Endothelial cell (in vitro differentiated cells): ENCODE results near the gene ZNF460. TPM values are rescaled to one million over a fixed set of nuclear protein-coding genes. Genes with fewer than 3 reads are reported as not detected.
A peak's percentile ranks its signal among the peaks of the same experiment; 100 is the strongest.

Experiments
- DNase-seq: peaks from one replicate; pipeline ENCODE4 v3.0.0; 2021; ENCODE audit warnings: low spot score
- H3K27ac Mint-ChIP-seq: one replicate; pipeline ENCODE4 v1.8.0; 2021; ENCODE audit warnings: mixed read lengths, inconsistent platforms; ENCODE audit not compliant: unreplicated experiment
- H3K27me3 Mint-ChIP-seq: one replicate; pipeline ENCODE4 v1.8.0; 2021; ENCODE audit warnings: mild to moderate bottlenecking, moderate library complexity, mixed read lengths, inconsistent platforms; ENCODE audit not compliant: unreplicated experiment
- H3K36me3 Mint-ChIP-seq: one replicate; pipeline ENCODE4 v1.8.0; 2021; ENCODE audit warnings: mild to moderate bottlenecking, low read depth, mixed read lengths, inconsistent platforms; ENCODE audit not compliant: unreplicated experiment
- H3K4me1 Mint-ChIP-seq: one replicate; pipeline ENCODE4 v1.8.0; 2021; ENCODE audit warnings: mild to moderate bottlenecking, mixed read lengths, inconsistent platforms; ENCODE audit not compliant: unreplicated experiment
- H3K4me3 Mint-ChIP-seq: one replicate; pipeline ENCODE4 v1.8.0; 2021; ENCODE audit warnings: mild to moderate bottlenecking, mixed read lengths, inconsistent platforms; ENCODE audit not compliant: unreplicated experiment
- H3K9me3 Mint-ChIP-seq: one replicate; pipeline ENCODE4 v1.8.0; 2021; ENCODE audit warnings: mixed read lengths, inconsistent platforms; ENCODE audit not compliant: unreplicated experiment
- CTCF ChIP-seq: fragments of 200-600 bp; sonication (generic); IDR thresholded peaks from one replicate; pipeline ENCODE4 v1.5.0; 2021; ENCODE audit warnings: antibody characterized with exemption; ENCODE audit not compliant: unreplicated experiment
- total RNA-seq: library from RNA; stranded (reverse); fragmentation: NEBNext Ultra II Directional; extraction: Animal tissue kit (Norgen Biotek cat#: 25700); gene quantifications from one replicate; pipeline ENCODE4 v1.2.1, GENCODE V29; 2021; ENCODE audit not compliant: unreplicated experiment

ZNF460 gene
- total RNA-seq, 1 donor from 2014 or later = 51.2 TPM

DNA sequence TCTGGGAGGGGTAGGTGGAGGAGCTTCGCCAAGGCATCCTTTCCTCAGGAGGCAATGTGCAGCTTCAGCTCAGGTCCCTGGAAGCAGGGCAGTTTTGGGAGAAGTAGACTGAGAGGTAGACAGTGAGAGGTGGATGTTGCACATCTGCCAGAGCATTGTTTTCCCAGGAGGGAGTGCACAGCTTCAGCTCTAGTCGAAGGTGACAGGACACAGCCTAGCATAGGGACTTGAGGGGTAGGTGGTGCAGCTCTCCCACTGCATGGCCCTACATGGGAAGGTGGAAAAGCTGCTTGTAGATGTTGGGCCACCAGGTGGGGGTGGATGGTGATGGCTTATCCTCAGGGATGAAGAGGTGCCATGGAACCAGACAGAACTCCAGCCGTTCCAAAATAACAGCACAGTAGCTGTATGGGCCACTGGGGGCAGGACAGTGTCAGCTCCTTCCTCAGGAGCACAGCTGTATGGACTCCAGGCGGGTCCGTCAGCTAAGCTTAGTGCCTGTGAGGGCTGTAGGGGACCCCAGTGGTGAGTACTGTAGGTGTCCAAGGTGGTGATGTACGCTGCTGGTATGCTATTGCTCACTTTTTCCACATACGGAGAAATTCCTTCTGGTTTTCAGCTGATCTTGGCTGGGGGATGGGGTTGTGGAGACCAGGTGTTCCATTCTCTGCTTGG is 22.6 kb downstream of the ZNF460 start:
- peaks cover 6% of the 10 kb centered on the region for H3K36me3 Mint-ChIP-seq
- peak overlapping the region; percentile 52 for H3K4me3 Mint-ChIP-seq
- H3K4me1 Mint-ChIP-seq = no peaks in the 10 kb centered on the region
- H3K27ac Mint-ChIP-seq = no peak overlapping the region
- H3K9me3 Mint-ChIP-seq = no peaks in the 10 kb centered on the region
- H3K27me3 Mint-ChIP-seq = peaks cover 1% of the 10 kb centered on the region
- no peak for DNase-seq
- no peak for TF ChIP-seq CTCF

- no peaks in the 10 kb centered on the region for H3K36me3 Mint-ChIP-seq
- no peak for TF ChIP-seq CTCF
- no peaks in the 10 kb centered on the region for H3K4me1 Mint-ChIP-seq
- DNase-seq = no peak
- H3K9me3 Mint-ChIP-seq = no peaks in the 10 kb centered on the region
- H3K27me3 Mint-ChIP-seq = peaks cover 1% of the 10 kb centered on the region
- H3K4me3 Mint-ChIP-seq = no peak overlapping the region
- no peak overlapping the region for H3K27ac Mint-ChIP-seq
These were observed 24.8 kb downstream of the ZNF460 start for GRCh38 chr19:57305056-57305455.

DNA sequence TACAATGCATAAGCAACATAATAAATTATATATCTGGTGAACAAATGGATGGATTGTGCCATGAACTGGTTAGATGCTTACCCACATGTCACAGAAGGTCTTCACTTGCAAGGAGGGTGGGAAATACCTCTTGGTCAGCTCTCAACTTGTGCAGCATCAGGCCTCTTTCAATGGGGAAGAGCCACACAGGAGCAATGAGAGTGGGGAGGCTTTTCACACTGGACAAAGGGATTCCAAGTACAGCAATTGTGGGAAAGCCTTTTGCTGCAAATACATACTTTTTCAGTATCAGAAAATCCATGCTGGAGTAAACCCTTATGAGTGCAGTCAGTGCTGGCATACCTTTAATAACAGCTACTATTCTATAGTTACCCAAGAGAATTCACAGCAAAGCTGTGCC is 28.2 kb downstream of the ZNF460 start:
- peaks cover 1% of the 10 kb centered on the region for H3K27me3 Mint-ChIP-seq
- no peaks in the 10 kb centered on the region for H3K36me3 Mint-ChIP-seq
- H3K4me3 Mint-ChIP-seq = no peak overlapping the region
- TF ChIP-seq CTCF = no peak
- no peak for DNase-seq
- H3K27ac Mint-ChIP-seq = no peak overlapping the region
- no peaks in the 10 kb centered on the region for H3K9me3 Mint-ChIP-seq
- H3K4me1 Mint-ChIP-seq = no peaks in the 10 kb centered on the region

- Mint-ChIP-seq H3K27ac (no peak overlapping the region), H3K36me3 (no peaks in the 10 kb centered on the region), H3K4me3 (no peak overlapping the region), H3K4me1 (no peaks in the 10 kb centered on the region), H3K27me3 (no peaks in the 10 kb centered on the region), H3K9me3 (no peaks in the 10 kb centered on the region)
- no peak for TF ChIP-seq CTCF
- DNase-seq = no peak
These were observed 30.5 kb downstream of the ZNF460 start for GRCh38 chr19:57310792-57311191.

DNA sequence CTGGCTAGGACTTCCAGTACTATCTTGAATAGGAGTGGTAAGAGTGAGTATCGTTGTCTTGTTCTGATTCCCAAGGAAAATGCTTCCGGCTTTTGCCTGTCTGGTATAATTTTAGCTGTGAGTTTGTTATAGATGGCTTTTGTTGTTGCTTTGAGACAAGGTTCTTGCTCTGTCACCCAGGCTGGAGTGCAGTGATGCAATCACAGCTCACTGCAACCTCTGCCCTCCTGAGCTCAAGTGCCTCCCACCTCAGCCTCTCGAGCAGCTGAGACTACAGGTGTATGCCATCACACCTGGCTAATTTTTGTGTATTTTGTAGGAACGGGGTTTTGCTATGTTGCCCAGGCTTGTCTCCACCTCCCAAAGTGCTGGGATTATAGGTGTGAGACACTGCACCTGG is 33.9 kb downstream of the ZNF460 start:
- TF ChIP-seq CTCF = no peak
- Mint-ChIP-seq H3K4me3 (no peak overlapping the region), H3K9me3 (no peaks in the 10 kb centered on the region), H3K36me3 (no peaks in the 10 kb centered on the region), H3K27ac (no peak overlapping the region), H3K27me3 (no peaks in the 10 kb centered on the region), H3K4me1 (no peaks in the 10 kb centered on the region)
- no peak for DNase-seq
